GM21447 (cell line): ENCODE results near the gene EXOSC7.
A peak's percentile ranks its signal among the peaks of the same experiment; 100 is the strongest.
"Not testable (repeated sequence)": the region's sequence is repeated elsewhere in the genome, so short reads cannot be mapped to it uniquely, and the experiment has no call there.

Experiments
- ATAC-seq: cut with Tn5 transposase; IDR thresholded peaks from one replicate; pipeline ENCODE4 v1.9.1; 2021; ENCODE audit not compliant: unreplicated experiment

The EXOSC7 gene

GRCh38 chr3:44961888-44962287, 14.2 kb upstream of the EXOSC7 start:
- ATAC-seq, result no peak

GRCh38 chr3:44962621-44963393, 13.2 kb upstream of the EXOSC7 start:
- no peak for ATAC-seq

- ATAC-seq, result no peak
These were observed 12.3 kb upstream of the EXOSC7 start for GRCh38 chr3:44963571-44964325.

GRCh38 chr3:44965165-44965564, 10.9 kb upstream of the EXOSC7 start:
- ATAC-seq, result no peak

GRCh38 chr3:44966795-44967278, 9.2 kb upstream of the EXOSC7 start:
- ATAC-seq, result no peak

GRCh38 chr3:44968447-44968858, 7.6 kb upstream of the EXOSC7 start:
- no peak for ATAC-seq

DNA sequence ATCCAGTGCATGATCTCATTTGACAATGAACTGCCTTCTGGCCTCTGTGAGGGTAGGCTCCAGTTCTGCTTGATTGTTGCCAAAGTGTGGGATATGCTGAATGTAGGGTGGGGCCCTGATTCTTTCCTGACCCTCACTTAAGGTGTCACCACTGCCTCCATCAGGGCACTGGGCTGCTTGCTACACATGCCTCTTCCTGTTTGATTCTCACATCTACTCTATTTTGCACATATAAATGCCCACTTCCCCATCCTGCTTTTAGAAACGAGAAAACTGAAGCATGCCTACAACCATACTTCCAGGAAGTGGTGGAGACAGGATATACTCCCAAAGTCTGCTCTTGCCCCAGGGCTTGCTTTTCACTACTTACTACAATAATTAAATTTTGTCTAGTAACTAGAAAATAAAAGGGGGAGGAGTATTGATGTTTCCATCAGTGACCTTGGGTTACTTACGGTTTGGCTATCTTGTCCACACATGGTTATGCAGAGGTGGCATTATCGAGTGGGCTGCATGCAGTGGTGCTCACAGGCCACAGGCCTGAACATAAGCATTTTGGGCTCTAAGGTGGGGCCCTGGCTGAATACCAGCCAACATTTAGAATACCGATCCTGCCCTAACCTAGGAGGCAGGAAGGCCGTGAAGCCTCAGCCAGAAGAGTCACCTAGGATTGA, 6.8 kb upstream of the EXOSC7 start:
- no peak for ATAC-seq

DNA sequence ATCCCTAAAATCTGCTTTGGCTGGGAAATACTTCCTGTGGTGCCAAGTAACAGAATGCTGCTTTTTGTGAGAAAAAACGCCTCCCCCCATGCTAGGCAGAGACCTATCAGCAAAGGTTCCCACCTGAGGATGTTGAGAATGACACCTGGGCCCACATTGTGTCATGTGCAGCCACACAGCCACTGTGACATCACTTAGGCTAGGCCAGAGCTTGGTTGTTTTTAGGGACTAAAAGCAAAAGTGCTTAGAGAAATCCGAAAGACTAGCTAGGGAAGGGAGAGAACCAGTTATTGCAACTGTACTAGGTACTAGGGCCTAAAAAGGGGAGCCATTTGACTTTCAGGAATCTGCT, 6.2 kb upstream of the EXOSC7 start:
- no peak for ATAC-seq

GRCh38 chr3:44970926-44971490, 5.0 kb upstream of the EXOSC7 start:
- no peak for ATAC-seq

GRCh38 chr3:44974416-44974815, 1.6 kb upstream of the EXOSC7 start:
- ATAC-seq, result no peak

- no peak for ATAC-seq
These were observed 5.2 kb downstream of the EXOSC7 start for GRCh38 chr3:44981220-44981619.

DNA sequence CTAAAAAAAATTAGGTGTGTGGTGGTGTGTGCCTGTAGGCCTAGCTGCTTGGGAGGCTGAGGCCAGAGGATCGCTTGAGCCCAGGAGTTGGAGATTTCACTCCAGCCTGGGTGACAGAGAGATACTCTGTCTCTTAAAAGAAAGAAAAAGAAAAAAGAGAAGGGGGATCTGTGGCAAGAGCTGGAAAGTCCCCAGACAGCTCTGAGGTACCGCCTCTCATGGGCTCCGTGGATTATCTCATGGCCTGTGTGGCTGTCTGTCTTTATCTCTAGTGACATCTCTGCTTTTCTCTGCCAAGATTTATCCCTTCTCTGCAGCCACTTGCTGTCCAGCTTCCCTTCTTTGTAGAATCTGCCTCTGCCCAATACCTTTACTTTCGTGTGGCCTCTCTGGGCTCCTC, 5.7 kb downstream of the EXOSC7 start:
- ATAC-seq, result no peak

DNA sequence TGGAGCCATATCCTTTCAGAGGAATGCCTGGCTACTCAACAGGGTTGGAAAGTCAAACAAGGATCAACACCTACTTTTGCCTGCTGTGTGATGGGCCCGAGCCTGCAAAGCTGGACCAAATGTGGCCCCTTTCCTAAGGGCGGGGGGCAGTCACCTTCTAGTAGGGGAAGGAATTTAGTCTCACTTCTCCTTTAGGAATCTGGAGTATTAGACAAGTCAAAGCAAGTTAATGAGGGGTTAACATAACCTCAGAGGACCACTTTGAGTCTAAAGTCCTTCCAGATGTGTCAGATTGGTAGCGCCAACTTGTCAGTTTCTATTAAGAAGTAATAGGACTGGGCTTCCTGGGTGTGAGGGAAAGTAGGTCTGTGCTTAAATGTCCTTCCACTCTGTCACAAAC, 6.8 kb downstream of the EXOSC7 start:
- ATAC-seq, result no peak

GRCh38 chr3:44983484-44983941, 7.5 kb downstream of the EXOSC7 start:
- ATAC-seq, result no peak

- ATAC-seq, result peak; percentile 65
These were observed 8.3 kb downstream of the EXOSC7 start for GRCh38 chr3:44984335-44984734.

GRCh38 chr3:44986330-44986729, 10.3 kb downstream of the EXOSC7 start:
- ATAC-seq, result not testable (repeated sequence)

- no peak for ATAC-seq
These were observed 11.3 kb downstream of the EXOSC7 start for GRCh38 chr3:44987332-44987731.

DNA sequence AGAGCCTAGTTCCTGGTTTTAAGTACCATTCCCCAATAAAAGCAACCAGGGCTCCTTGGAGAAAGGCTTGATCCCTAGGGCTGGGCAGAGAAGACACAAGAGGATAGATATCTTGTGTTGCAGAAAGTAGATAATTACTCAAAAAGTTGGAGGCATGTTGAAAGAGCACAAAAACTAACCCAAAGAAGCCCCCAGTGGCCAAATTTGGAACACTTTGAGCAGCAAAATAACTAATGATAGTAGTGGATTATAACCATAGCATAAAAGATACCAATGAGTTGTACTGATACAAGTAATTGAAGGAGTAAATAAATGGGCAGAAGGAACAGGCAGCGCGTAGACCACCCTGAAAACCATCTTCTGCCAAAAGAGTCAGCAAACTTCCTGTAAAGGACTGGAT, 12.0 kb downstream of the EXOSC7 start:
- ATAC-seq, result no peak

- ATAC-seq, result no peak
These were observed 13.1 kb downstream of the EXOSC7 start for GRCh38 chr3:44989141-44989540.

- ATAC-seq, result no peak
These were observed 13.8 kb downstream of the EXOSC7 start for GRCh38 chr3:44989636-44990373.

- no peak for ATAC-seq
These were observed 15.3 kb downstream of the EXOSC7 start for GRCh38 chr3:44991326-44991725.
